HL-60 (cell line): ENCODE data around the gene GTF2I.

Source experiments
- SPI1 ChIP-seq: IDR thresholded peaks from 2 replicates; pipeline ENCODE4 v1.6.1; 2012; ENCODE audit warnings: low read depth, mild to moderate bottlenecking, borderline replicate concordance
- TF ChIP-seq, protein P1 (sequence below): IDR thresholded peaks from one replicate; pipeline ENCODE4 v1.5.1; 2011; ENCODE audit warnings: low read length, control low read depth, inconsistent platforms; ENCODE audit not compliant: insufficient read depth

DNA sequence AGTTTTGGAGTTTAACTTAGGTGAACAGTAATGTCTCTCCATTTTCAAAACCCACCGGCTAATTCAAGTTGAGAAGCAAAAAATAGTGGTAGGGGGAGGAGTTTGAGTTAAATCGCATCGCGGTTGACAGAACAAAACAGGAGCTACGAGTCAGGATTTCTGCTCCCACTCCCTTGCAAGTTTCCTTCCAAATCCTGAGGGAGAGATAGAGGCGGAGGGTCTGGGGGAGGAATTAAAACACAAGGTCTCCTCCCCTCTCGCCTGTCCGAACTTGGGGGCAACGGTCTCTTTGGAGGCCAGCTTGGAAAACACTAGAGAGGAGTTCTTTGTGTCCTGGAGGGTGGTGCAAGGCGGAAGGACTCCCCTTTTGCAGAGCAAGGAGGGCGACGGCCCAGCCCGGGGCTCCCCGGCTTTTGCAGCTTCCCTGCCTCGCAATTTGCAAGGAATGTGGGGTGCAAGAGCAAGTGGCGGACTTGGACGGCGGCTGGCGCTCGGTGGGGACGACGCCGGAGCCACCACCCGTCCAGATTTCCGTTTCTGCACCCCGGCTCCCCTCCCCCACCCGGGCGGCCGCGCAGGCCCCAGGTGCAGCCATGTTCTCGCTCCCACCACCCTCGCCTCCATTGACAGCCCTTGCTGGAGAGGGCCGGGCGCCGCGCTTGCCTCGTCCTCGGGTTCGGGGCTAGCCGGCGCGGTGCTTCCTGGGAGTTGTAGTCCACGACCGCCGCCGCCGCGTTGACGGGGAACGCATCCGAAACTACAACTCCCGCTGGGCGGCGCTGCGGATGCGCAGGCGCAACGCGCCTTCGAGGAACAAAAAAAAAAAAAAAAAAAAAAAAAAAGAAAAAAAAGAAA lies 454 bp upstream of the GTF2I start:
- TF ChIP-seq, protein P1, sequence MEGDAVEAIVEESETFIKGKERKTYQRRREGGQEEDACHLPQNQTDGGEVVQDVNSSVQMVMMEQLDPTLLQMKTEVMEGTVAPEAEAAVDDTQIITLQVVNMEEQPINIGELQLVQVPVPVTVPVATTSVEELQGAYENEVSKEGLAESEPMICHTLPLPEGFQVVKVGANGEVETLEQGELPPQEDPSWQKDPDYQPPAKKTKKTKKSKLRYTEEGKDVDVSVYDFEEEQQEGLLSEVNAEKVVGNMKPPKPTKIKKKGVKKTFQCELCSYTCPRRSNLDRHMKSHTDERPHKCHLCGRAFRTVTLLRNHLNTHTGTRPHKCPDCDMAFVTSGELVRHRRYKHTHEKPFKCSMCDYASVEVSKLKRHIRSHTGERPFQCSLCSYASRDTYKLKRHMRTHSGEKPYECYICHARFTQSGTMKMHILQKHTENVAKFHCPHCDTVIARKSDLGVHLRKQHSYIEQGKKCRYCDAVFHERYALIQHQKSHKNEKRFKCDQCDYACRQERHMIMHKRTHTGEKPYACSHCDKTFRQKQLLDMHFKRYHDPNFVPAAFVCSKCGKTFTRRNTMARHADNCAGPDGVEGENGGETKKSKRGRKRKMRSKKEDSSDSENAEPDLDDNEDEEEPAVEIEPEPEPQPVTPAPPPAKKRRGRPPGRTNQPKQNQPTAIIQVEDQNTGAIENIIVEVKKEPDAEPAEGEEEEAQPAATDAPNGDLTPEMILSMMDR, result no peak
- TF ChIP-seq SPI1, result no peak
